Fibroblast of lung (primary cell): ENCODE results near the gene BCAR3. TPM values are rescaled to one million over a fixed set of nuclear protein-coding genes. Genes with fewer than 3 reads are reported as not detected.

Experiments used
- DNase-seq, 2 donors: peaks; one replicate each; pipeline versions ENCODE4 v3.0.0 to v3.0.0-alpha.2; 2010; ENCODE audit warnings: low read depth in 2 of 2
- H2AFZ ChIP-seq: 2 replicates; pipeline ENCODE4 v1.5.1; 2012; ENCODE audit warnings: low read length, control low read depth, inconsistent platforms
- H3K27ac ChIP-seq: 2 replicates; pipeline ENCODE4 v1.5.1; 2011; ENCODE audit warnings: low read length, control low read depth; ENCODE audit not compliant: insufficient read depth
- H3K27me3 ChIP-seq: 2 replicates; pipeline ENCODE4 v1.5.1; 2011; ENCODE audit warnings: mild to moderate bottlenecking, low read length; ENCODE audit not compliant: control insufficient read depth, insufficient read depth
- H3K36me3 ChIP-seq: 2 replicates; pipeline ENCODE4 v1.5.1; 2011; ENCODE audit warnings: low read length; ENCODE audit not compliant: control insufficient read depth, insufficient read depth
- H3K4me1 ChIP-seq: 2 replicates; pipeline ENCODE4 v1.5.1; 2011; ENCODE audit warnings: low read length; ENCODE audit not compliant: control insufficient read depth, insufficient read depth; ENCODE audit errors: extremely low read depth
- H3K4me2 ChIP-seq: 2 replicates; pipeline ENCODE4 v1.5.1; 2011; ENCODE audit warnings: low read length, control low read depth; ENCODE audit not compliant: insufficient read depth; ENCODE audit errors: extremely low read depth
- H3K4me3 ChIP-seq, 4 experiments: fragments of 200-600 bp in 1 of 4; sonication (generic) in 1 of 4; replicated peaks in 1 of 4; 2 replicates each; pipeline ENCODE4 v1.5.1; 2011 to 2016; ENCODE audit warnings: low read length in 4 of 4, low read depth in 3 of 4, mild to moderate bottlenecking in 3 of 4, control low read depth in 2 of 4, inconsistent platforms in 1 of 4, mixed read lengths in 1 of 4; ENCODE audit not compliant: insufficient read depth in 1 of 4; ENCODE audit errors: control extremely low read depth in 1 of 4
- H3K79me2 ChIP-seq: 2 replicates; pipeline ENCODE4 v1.5.1; 2012; ENCODE audit warnings: mild to moderate bottlenecking, low read length, inconsistent platforms; ENCODE audit not compliant: control insufficient read depth, insufficient read depth
- H3K9ac ChIP-seq: 2 replicates; pipeline ENCODE4 v1.5.1; 2011; ENCODE audit warnings: mild to moderate bottlenecking, low read length, control low read depth; ENCODE audit not compliant: insufficient read depth
- H3K9me3 ChIP-seq: 2 replicates; pipeline ENCODE4 v1.5.1; 2012; ENCODE audit warnings: low read depth, low read length; ENCODE audit not compliant: control insufficient read depth, insufficient read depth
- H4K20me1 ChIP-seq: 2 replicates; pipeline ENCODE4 v1.5.1; 2011; ENCODE audit warnings: low read length; ENCODE audit not compliant: control insufficient read depth, insufficient read depth; ENCODE audit errors: extremely low read depth
- EZH2 ChIP-seq: IDR thresholded peaks from 2 replicates; pipeline ENCODE4 v1.5.1; 2012; ENCODE audit warnings: low read length, control low read depth, mild to moderate bottlenecking; ENCODE audit errors: missing control alignments
- polyA plus RNA-seq, 2 donors: library from polyadenylated mRNA; depleted of rRNA in 1 of 2; stranded (reverse) in 1 of 2; unstranded in 1 of 2; fragments of >200 nt; gene quantifications; 2 replicates each; pipeline ENCODE4 v1.2.1, GENCODE V29; 2011 to 2012; ENCODE audit warnings: missing spikeins in 1 of 2
- total RNA-seq: library from RNA; depleted of rRNA; stranded (reverse); fragments of >200 nt; gene quantifications from 2 replicates; pipeline ENCODE4 v1.2.1, GENCODE V29; 2014
- TF ChIP-seq, protein P1 (sequence below), 2 donors: IDR thresholded peaks in 1 of 2; conservative IDR thresholded peaks in 1 of 2; 1 replicate in 1 of 2; 2 replicates in 1 of 2; pipeline ENCODE4 v1.5.1; 2011 to 2012; ENCODE audit warnings: low read length in 2 of 2, control low read depth in 1 of 2, inconsistent platforms in 1 of 2, low read depth in 1 of 2, mild to moderate bottlenecking in 1 of 2

BCAR3 gene
- total and polyA plus RNA-seq, 2 donors (not counting 1 experiment from before 2014, with no cell fraction given), result 12.6 to 35.2 TPM

DNA sequence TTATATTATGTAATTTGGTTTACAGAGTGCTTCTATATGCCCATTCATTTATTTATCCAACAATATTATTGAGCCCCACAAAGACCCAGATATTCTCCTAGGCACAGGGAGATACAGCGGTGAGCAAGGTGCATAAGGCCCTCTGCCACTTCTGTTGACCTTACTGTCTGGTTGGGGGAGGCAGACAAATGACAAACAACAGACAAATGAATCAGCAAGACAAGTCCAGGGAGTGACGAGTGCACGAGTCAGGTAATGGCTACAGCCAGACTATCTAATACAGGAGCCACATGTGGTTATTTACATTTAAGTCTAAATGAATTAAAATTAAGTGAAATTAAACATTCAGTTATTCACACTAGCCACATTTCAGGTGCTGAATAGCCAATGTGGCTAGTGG, 22.0 kb upstream of the BCAR3 start:
- TF ChIP-seq, protein P1, sequence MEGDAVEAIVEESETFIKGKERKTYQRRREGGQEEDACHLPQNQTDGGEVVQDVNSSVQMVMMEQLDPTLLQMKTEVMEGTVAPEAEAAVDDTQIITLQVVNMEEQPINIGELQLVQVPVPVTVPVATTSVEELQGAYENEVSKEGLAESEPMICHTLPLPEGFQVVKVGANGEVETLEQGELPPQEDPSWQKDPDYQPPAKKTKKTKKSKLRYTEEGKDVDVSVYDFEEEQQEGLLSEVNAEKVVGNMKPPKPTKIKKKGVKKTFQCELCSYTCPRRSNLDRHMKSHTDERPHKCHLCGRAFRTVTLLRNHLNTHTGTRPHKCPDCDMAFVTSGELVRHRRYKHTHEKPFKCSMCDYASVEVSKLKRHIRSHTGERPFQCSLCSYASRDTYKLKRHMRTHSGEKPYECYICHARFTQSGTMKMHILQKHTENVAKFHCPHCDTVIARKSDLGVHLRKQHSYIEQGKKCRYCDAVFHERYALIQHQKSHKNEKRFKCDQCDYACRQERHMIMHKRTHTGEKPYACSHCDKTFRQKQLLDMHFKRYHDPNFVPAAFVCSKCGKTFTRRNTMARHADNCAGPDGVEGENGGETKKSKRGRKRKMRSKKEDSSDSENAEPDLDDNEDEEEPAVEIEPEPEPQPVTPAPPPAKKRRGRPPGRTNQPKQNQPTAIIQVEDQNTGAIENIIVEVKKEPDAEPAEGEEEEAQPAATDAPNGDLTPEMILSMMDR (conservative IDR thresholded peaks at IDR 0.05 in 1 of 2, IDR thresholded peaks at IDR 0.05 in 1 of 2; ENCODE audit: low read depth in 1 of 2, low read length in 2 of 2), result no peak
- TF ChIP-seq EZH2, result no peak
- Histone ChIP-seq H4K20me1 (no peaks in the 10 kb centered on the region), H3K4me2 (no peak overlapping the region), H3K27me3 (no peaks in the 10 kb centered on the region), H3K9ac (no peak overlapping the region), H3K36me3 (no peaks in the 10 kb centered on the region), H3K4me3 (no peak overlapping the region), H3K4me1 (peaks cover 14% of the 10 kb centered on the region), H2AFZ (no peak overlapping the region), H3K79me2 (no peaks in the 10 kb centered on the region), H3K27ac (no peak overlapping the region), H3K9me3 (no peaks in the 10 kb centered on the region)
- DNase-seq, result no peak

DNA sequence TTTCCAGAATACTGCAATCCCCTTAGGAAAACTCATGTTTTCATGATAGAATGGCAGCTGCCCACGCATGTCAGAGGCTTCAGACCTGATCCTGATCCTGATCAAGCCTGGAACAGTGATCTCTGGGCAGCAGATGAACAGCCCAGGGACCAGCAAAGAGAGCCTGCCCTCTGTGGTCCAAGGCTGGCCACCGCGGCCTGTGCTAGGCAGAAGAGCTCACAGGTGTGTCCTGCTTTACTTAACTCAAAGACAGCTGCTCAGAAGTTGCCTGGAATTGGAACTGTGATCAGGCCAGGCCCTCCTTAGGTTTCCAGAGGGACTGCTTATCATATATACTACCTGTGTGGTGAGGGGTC, 21.2 kb upstream of the BCAR3 start:
- TF ChIP-seq EZH2, result no peak
- TF ChIP-seq, protein P1 (conservative IDR thresholded peaks at IDR 0.05 in 1 of 2, IDR thresholded peaks at IDR 0.05 in 1 of 2; ENCODE audit: low read depth in 1 of 2, low read length in 2 of 2), result peak in 1 of 2 donors; percentile 39
- no peaks in the 10 kb centered on the region for H3K36me3 ChIP-seq
- H3K9me3 ChIP-seq, result no peaks in the 10 kb centered on the region
- no peak overlapping the region for H3K4me3 ChIP-seq
- no peaks in the 10 kb centered on the region for H3K79me2 ChIP-seq
- no peak overlapping the region for H3K4me2 ChIP-seq
- no peaks in the 10 kb centered on the region for H3K27me3 ChIP-seq
- no peak overlapping the region for H3K9ac ChIP-seq
- no peak overlapping the region for H3K27ac ChIP-seq
- DNase-seq, result peak in 1 of 2 donors; percentile 22
- H3K4me1 ChIP-seq, result peaks cover 14% of the 10 kb centered on the region
- no peaks in the 10 kb centered on the region for H4K20me1 ChIP-seq
- no peak overlapping the region for H2AFZ ChIP-seq

DNA sequence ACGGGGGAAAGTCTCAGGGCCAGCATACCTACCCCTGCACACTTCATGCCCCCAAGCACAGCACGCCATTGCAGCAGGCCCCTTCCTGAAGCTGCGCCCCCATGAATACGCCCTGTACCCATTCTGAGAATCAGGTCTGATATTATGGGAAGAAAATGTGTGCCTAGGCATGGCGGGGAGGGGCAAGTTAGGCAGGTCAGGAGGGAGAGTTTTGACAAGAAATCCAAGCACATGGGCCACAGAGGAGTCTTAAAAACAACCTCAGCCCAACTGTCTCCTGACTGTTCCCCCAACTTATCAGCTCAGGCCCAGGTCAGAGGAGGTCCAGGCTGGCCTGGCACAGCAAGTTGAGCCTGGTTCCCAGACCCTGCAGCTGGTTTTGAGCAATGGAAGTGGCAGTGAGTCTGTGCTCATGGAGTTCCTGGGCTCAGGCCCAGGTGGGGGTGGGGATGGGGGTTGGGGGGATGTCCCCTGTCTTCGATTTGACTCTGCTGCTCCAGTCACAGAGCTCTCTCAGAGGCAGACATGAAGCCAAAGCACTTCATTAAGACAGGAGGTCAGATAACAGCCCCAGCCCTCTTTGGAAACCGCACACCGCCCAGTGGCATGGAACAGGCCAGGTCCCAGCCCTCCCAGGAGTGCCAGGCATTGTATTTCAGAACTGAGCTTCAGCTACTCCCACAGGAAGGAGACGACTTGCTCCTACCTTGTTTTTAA, 20.6 kb upstream of the BCAR3 start:
- H3K9me3 ChIP-seq, result no peaks in the 10 kb centered on the region
- no peak overlapping the region for H2AFZ ChIP-seq
- H3K4me1 ChIP-seq, result peaks cover 14% of the 10 kb centered on the region
- peak; percentile 26 to 33 for DNase-seq
- H3K27me3 ChIP-seq, result no peaks in the 10 kb centered on the region
- H3K4me2 ChIP-seq, result no peak overlapping the region
- H3K27ac ChIP-seq, result peak overlapping the region; percentile 81
- H3K36me3 ChIP-seq, result no peaks in the 10 kb centered on the region
- H4K20me1 ChIP-seq, result no peaks in the 10 kb centered on the region
- H3K9ac ChIP-seq, result no peak overlapping the region
- no peaks in the 10 kb centered on the region for H3K79me2 ChIP-seq
- TF ChIP-seq, protein P1 (conservative IDR thresholded peaks at IDR 0.05 in 1 of 2, IDR thresholded peaks at IDR 0.05 in 1 of 2; ENCODE audit: low read depth in 1 of 2, low read length in 2 of 2), result no peak
- no peak for TF ChIP-seq EZH2
- no peak overlapping the region for H3K4me3 ChIP-seq
